BE2C (cell line): ENCODE measurements around the gene MYL6.

Experiments
- DNase-seq: peaks from one replicate; pipeline ENCODE4 v3.0.0-alpha.2; 2020
- H3K27me3 ChIP-seq: fragments of 250-450 bp; sonication (Bioruptor Pico); 2 replicates; pipeline ENCODE4 v1.5.1; 2020; ENCODE audit warnings: mild to moderate bottlenecking
- H3K36me3 ChIP-seq: fragments of 250-450 bp; sonication (Bioruptor Pico); 2 replicates; pipeline ENCODE4 v1.5.1; 2020; ENCODE audit warnings: mild to moderate bottlenecking
- H3K4me1 ChIP-seq: fragments of 250-450 bp; sonication (Bioruptor Pico); 2 replicates; pipeline ENCODE4 v1.5.1; 2020
- H3K4me3 ChIP-seq: 2 replicates; pipeline ENCODE4 v1.5.1; 2011; ENCODE audit warnings: low read depth, low read length
- H3K9me3 ChIP-seq: fragments of 250-450 bp; sonication (Bioruptor Pico); 2 replicates; pipeline ENCODE4 v1.5.1; 2020
- TF ChIP-seq, protein P1 (sequence below): IDR thresholded peaks from 2 replicates; pipeline ENCODE4 v1.5.1; 2012; ENCODE audit warnings: mild to moderate bottlenecking, low read depth, low read length

MYL6 gene

DNA sequence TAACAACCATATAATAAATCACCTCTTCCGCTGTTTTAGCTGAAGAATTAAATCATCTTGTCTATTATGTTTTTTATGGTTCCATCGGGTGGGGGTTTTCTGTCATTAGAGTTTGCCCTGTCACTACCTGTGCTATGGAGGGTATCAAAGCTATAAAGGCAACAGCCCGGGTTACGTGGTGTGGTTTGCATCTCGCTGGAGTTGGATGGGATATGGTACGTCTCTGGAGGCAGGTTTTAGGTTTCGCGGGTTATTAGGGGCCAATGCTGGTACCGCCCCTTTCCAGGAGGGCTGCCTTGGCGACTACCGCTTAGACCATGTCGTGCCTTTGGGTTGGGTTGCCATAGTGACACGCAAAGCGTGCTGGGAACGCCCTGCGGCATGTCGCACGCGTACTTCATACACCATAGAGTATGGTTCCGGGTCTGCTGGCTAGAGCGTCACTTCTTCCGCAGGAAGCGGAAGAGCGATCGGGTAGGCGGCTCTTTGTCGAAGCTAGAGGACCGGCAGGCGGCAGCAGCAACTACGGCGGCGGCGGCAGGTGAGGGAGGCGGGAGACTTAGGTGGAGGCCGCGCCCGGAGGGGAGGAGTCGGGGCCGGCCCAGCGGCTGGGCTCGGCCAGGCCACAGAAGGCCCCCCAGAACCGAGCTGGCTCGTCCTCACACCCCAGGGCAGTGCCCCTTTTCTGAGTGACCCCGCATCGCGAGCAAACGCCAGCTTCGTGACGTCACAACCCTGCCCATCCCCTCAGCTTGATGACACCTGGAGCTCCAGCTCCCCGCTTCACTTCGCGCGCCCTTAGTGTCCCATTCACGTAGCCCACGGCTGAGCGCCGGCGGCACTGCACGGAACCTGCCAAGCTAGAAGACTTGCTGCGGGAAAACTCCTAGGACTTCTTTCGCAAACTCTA, 40.1 kb upstream of the MYL6 start, which contains the start of gene ZC3H10:
Gene ZC3H10, plus strand, starts transcription at position 489 of the 910 bp plus-strand sequence. CDS start 2,297 bp downstream, outside the sequence.
- DNase-seq: peak; percentile 99
- H3K27me3 ChIP-seq: no peaks in the 10 kb centered on the region
- peaks cover 8% of the 10 kb centered on the region for H3K36me3 ChIP-seq
- TF ChIP-seq, protein P1, sequence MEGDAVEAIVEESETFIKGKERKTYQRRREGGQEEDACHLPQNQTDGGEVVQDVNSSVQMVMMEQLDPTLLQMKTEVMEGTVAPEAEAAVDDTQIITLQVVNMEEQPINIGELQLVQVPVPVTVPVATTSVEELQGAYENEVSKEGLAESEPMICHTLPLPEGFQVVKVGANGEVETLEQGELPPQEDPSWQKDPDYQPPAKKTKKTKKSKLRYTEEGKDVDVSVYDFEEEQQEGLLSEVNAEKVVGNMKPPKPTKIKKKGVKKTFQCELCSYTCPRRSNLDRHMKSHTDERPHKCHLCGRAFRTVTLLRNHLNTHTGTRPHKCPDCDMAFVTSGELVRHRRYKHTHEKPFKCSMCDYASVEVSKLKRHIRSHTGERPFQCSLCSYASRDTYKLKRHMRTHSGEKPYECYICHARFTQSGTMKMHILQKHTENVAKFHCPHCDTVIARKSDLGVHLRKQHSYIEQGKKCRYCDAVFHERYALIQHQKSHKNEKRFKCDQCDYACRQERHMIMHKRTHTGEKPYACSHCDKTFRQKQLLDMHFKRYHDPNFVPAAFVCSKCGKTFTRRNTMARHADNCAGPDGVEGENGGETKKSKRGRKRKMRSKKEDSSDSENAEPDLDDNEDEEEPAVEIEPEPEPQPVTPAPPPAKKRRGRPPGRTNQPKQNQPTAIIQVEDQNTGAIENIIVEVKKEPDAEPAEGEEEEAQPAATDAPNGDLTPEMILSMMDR: peak; percentile 47
- H3K4me1 ChIP-seq: peaks cover 11% of the 10 kb centered on the region
- peak within 1 kb of the TSS; percentile 96 for H3K4me3 ChIP-seq
- no peaks in the 10 kb centered on the region for H3K9me3 ChIP-seq

DNA sequence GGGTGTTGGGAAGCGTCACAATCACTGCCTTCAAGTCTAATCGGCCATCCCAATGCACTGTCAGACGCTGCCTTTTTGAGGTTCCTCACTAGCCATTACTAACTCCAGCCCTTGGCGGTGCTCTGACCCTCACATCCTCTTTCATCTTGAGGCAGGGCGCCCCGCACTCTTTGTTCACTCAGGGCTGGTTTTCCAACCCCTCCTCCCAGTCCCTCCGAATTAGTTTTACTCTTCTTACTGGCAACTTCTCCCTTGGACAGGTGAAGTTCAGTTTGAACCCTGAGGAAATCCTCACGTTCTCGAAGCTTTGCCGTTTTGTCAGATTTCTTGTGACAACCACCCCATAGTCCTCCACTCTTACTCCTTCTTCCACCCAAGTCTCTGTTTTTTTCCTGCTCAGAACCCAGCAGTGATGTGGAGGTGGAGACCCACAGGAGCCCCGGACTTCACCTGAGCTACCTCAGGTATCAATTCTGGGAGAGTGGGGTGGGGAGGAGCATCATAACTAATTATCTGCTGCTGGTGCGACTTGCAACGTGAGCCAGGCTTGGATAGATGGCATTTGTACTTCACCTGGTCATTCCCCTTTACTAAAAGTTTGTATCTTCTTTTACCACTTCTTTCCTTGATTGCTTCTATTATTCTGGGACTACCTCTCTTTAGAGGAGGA, 39.3 kb upstream of the MYL6 start:
- peaks cover 8% of the 10 kb centered on the region for H3K4me1 ChIP-seq
- H3K9me3 ChIP-seq: no peaks in the 10 kb centered on the region
- DNase-seq: no peak
- no peaks in the 10 kb centered on the region for H3K27me3 ChIP-seq
- TF ChIP-seq, protein P1: no peak
- H3K36me3 ChIP-seq: peaks cover 8% of the 10 kb centered on the region
- peak overlapping the region; percentile 96 for H3K4me3 ChIP-seq

DNA sequence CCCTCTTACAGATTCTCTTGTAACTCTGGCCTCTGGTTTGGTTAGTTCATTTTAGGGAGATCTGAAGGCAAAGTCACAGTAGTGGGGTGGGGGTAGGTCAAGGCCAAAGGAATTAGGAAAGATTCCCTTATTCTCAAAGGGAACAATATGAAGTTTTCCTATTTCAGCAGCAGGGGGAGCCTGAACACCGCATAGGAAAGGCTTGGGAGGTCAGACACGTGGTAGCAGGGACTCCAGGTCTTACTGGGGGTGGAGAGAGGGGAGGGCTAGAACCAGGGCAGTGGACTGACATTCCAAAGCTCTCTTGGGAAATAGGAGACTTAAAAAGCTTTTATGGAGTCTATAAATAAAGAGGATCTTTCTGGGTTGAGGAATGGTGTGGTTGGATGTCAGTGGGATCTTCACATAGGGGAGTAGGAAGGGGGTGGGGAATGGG, 38.8 kb upstream of the MYL6 start:
- no peaks in the 10 kb centered on the region for H3K9me3 ChIP-seq
- H3K4me3 ChIP-seq: peak overlapping the region; percentile 96
- peaks cover 8% of the 10 kb centered on the region for H3K36me3 ChIP-seq
- H3K4me1 ChIP-seq: peaks cover 6% of the 10 kb centered on the region
- TF ChIP-seq, protein P1: peak; percentile 87
- no peaks in the 10 kb centered on the region for H3K27me3 ChIP-seq
- DNase-seq: peak; percentile 84

DNA sequence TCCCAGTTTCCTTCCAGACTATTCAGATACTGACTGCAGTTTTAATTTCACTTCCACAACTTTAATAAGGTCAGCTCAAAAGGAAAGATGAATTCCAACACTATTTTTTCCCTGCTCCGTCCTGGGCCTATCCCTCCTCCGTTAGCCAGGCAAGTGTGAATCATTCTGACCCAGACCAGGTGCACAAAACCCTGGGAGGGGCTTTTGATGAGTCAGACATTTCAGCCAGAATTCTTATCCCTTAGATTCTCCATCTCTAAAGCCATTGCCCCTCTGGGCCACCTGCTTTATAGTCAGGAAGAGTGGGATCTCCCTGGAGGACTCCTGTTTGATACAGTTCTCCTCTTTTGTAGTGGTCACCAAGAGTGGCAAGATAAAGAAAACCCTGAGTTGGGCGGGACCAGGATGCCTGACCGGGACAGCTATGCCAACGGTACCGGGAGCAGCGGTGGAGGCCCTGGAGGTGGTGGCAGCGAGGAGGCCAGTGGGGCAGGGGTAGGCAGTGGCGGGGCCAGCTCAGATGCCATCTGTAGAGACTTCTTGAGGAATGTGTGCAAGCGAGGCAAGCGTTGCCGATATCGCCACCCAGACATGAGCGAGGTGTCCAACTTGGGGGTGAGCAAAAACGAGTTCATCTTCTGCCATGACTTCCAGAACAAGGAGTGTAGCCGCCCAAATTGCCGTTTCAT, 37.9 kb upstream of the MYL6 start:
- Histone ChIP-seq H3K4me3 (no peak overlapping the region), H3K27me3 (no peaks in the 10 kb centered on the region), H3K36me3 (peaks cover 8% of the 10 kb centered on the region), H3K4me1 (peaks cover 6% of the 10 kb centered on the region), H3K9me3 (no peaks in the 10 kb centered on the region)
- DNase-seq: no peak
- TF ChIP-seq, protein P1: no peak

DNA sequence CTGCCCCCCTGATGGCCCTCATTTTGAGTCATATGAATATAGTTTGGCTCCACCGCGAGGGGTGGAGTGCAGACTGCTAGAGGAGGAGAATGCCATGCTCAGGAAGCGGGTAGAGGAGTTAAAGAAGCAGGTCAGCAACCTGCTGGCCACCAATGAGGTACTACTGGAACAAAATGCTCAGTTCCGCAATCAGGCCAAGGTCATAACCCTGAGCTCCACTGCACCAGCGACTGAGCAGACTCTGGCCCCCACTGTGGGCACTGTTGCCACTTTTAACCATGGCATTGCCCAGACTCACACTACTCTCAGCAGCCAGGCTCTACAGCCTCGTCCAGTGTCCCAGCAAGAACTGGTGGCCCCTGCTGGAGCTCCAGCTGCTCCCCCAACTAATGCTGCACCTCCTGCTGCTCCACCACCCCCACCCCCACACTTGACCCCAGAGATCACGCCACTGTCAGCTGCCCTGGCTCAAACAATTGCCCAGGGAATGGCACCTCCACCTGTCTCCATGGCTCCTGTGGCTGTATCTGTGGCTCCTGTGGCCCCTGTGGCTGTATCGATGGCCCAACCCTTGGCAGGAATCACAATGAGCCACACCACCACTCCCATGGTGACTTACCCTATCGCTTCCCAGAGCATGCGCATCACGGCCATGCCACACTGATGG, 36.8 kb upstream of the MYL6 start:
- TF ChIP-seq, protein P1: no peak
- peaks cover 7% of the 10 kb centered on the region for H3K4me1 ChIP-seq
- H3K4me3 ChIP-seq: no peak overlapping the region
- no peaks in the 10 kb centered on the region for H3K9me3 ChIP-seq
- DNase-seq: no peak
- no peaks in the 10 kb centered on the region for H3K27me3 ChIP-seq
- peaks cover 8% of the 10 kb centered on the region for H3K36me3 ChIP-seq
